GM23338 (cell line): ENCODE measurements around the gene AUH. TPM values are rescaled to one million over a fixed set of nuclear protein-coding genes. Genes with fewer than 3 reads are reported as not detected.

ENCODE experiments used
- ATAC-seq: fragments of 200-7000 bp; cut with Tn5 transposase; 3 replicates; pipeline ENCODE4 v1.9.1; 2020
- DNase-seq: peaks from one replicate; pipeline ENCODE4 v3.0.0-alpha.2; 2015; ENCODE audit warnings: low spot score
- H2AFZ ChIP-seq: fragments of 200-600 bp; sonication (generic); 2 replicates; pipeline ENCODE4 v1.8.0; 2016; ENCODE audit warnings: antibody characterized with exemption, mild to moderate bottlenecking, moderate library complexity
- H3F3A ChIP-seq: fragments of 200-600 bp; sonication (generic); replicated peaks from 2 replicates; pipeline ENCODE4 v1.8.0; 2017; ENCODE audit warnings: antibody characterized with exemption, mixed run types, low read depth
- H3K27ac ChIP-seq: fragments of 200-600 bp; sonication (generic); 2 replicates; pipeline ENCODE4 v1.6.1; 2016; ENCODE audit warnings: low read depth
- H3K27me3 ChIP-seq: fragments of 200-600 bp; sonication (generic); 2 replicates; pipeline ENCODE4 v1.8.0; 2016; ENCODE audit warnings: mild to moderate bottlenecking, mixed run types, moderate library complexity; ENCODE audit not compliant: insufficient read depth
- H3K36me3 ChIP-seq: fragments of 200-600 bp; sonication (generic); 2 replicates; pipeline ENCODE4 v1.8.0; 2016; ENCODE audit warnings: mild to moderate bottlenecking; ENCODE audit not compliant: insufficient read depth
- H3K4me1 ChIP-seq: fragments of 200-600 bp; sonication (generic); 2 replicates; pipeline ENCODE4 v1.8.0; 2016; ENCODE audit warnings: mild to moderate bottlenecking, moderate library complexity; ENCODE audit not compliant: insufficient read depth
- H3K4me2 ChIP-seq: fragments of 200-600 bp; sonication (generic); 2 replicates; pipeline ENCODE4 v1.7.1; 2017; ENCODE audit warnings: mixed run types
- H3K4me3 ChIP-seq: fragments of 200-600 bp; sonication (generic); 2 replicates; pipeline ENCODE4 v1.6.1; 2016; ENCODE audit warnings: mixed run types
- H3K79me2 ChIP-seq: fragments of 200-600 bp; sonication (generic); replicated peaks from 2 replicates; pipeline ENCODE4 v1.8.0; 2017; ENCODE audit warnings: mild to moderate bottlenecking; ENCODE audit not compliant: insufficient read depth
- H3K9me2 ChIP-seq: fragments of 200-600 bp; sonication (generic); 2 replicates; pipeline ENCODE4 v1.8.0; 2017; ENCODE audit not compliant: insufficient read depth
- H4K20me1 ChIP-seq: fragments of 200-600 bp; sonication (generic); replicated peaks from 2 replicates; pipeline ENCODE4 v1.8.0; 2017; ENCODE audit warnings: mild to moderate bottlenecking; ENCODE audit not compliant: insufficient read depth
- H3K27ac Mint-ChIP-seq: 2 replicates; pipeline ENCODE4 v1.8.0; 2020; ENCODE audit warnings: inconsistent platforms, mild to moderate bottlenecking, moderate library complexity, mixed read lengths
- H3K27me3 Mint-ChIP-seq: 3 replicates; pipeline ENCODE4 v1.8.0; 2022; ENCODE audit warnings: low read depth, mild to moderate bottlenecking, moderate library complexity, mixed read lengths, inconsistent platforms; ENCODE audit not compliant: insufficient read depth, poor library complexity
- H3K36me3 Mint-ChIP-seq: 3 replicates; pipeline ENCODE4 v1.8.0; 2021; ENCODE audit warnings: low read depth, mild to moderate bottlenecking, inconsistent platforms, moderate library complexity, mixed read lengths
- H3K4me1 Mint-ChIP-seq: 3 replicates; pipeline ENCODE4 v1.8.0; 2020; ENCODE audit warnings: mild to moderate bottlenecking, inconsistent platforms, mixed read lengths
- H3K4me3 Mint-ChIP-seq: 3 replicates; pipeline ENCODE4 v1.8.0; 2021; ENCODE audit warnings: moderate library complexity, mild to moderate bottlenecking, inconsistent platforms, mixed read lengths
- H3K9me3 Mint-ChIP-seq: 3 replicates; pipeline ENCODE4 v1.8.0; 2020; ENCODE audit warnings: moderate library complexity, mild to moderate bottlenecking, inconsistent platforms, mixed read lengths
- EZH2 ChIP-seq: fragments of 200-600 bp; sonication (generic); IDR thresholded peaks from one replicate; pipeline ENCODE4 v1.8.0; 2017; ENCODE audit warnings: antibody characterized with exemption, mild to moderate bottlenecking, low read depth; ENCODE audit not compliant: unreplicated experiment
- EZH2phosphoT487 ChIP-seq: fragments of 200-600 bp; sonication (generic); IDR thresholded peaks from one replicate; pipeline ENCODE4 v1.8.1; 2018; ENCODE audit warnings: antibody characterized with exemption; ENCODE audit not compliant: unreplicated experiment
- JUNB ChIP-seq: IDR thresholded peaks from one replicate; pipeline ENCODE4 v1.6.1; 2016; ENCODE audit warnings: antibody characterized with exemption; ENCODE audit not compliant: unreplicated experiment
- NANOG ChIP-seq: IDR thresholded peaks from 2 replicates; pipeline ENCODE4 v1.6.1; 2016; ENCODE audit warnings: antibody characterized with exemption, borderline replicate concordance
- STAT1 ChIP-seq: IDR thresholded peaks from one replicate; pipeline ENCODE4 v1.6.1; 2016; ENCODE audit warnings: antibody characterized with exemption; ENCODE audit not compliant: unreplicated experiment
- polyA plus RNA-seq: library from polyadenylated mRNA; unstranded; fragments of >200 nt; fragmentation: Nextera tagmentation; extraction: Ambion mirVana; gene quantifications from 2 replicates; pipeline ENCODE4 v1.2.1, GENCODE V29; 2016
- total RNA-seq: library from RNA; depleted of rRNA; stranded (reverse); fragments of >200 nt; shearing (Covaris generic); gene quantifications from 2 replicates; pipeline ENCODE4 v1.2.3, GENCODE V29; 2014
- TF ChIP-seq, protein P1 (sequence below): IDR thresholded peaks from 2 replicates; pipeline ENCODE4 v1.6.1; 2016; ENCODE audit warnings: antibody characterized with exemption
- TF ChIP-seq, protein P2 (sequence below): IDR thresholded peaks from one replicate; pipeline ENCODE4 v1.6.1; 2018; ENCODE audit warnings: antibody characterized with exemption; ENCODE audit not compliant: unreplicated experiment
- TF ChIP-seq, protein P3 (sequence below): fragments of 250-450 bp; sonication (Bioruptor Pico); IDR thresholded peaks from 2 replicates; pipeline ENCODE4 v1.5.0; 2020; ENCODE audit warnings: mild to moderate bottlenecking, moderate library complexity

The AUH gene
- total and polyA plus RNA-seq, 2 experiments from 2014 or later = 28.8 to 34.2 TPM

DNA sequence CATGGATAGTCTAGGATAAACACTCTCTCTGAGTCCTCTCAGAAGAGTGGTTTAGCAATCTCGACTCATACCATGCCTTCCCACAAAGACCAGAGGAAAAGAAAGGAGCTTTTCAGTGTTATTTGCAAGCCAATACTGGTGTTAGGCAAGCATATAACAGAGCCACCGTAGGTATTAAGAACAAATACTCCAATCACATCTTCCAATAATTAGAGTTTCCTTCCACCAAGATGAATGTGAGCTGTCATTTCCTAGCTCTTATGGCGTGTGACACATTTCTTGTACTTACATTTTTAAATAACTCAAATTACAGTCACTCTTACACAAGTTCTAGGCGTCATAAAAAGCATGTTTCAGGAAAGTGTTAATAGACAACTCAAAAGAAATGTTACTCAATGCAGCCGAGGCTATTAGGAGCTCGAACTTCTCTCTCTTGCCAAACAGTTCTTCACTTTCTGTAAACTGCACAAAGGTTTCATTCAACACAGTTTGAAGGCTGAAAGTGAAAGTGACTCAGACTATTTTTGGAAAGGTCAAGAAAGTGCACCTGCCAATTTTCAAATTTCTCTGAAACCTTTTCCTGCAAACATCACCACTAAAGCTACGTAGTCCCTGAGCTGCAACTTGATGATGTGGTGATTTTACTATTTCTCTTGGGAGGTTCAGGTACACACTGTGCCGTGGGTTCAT, 153.8 kb downstream of the AUH start:
- peaks cover 6% of the 10 kb centered on the region for H3K27me3 Mint-ChIP-seq
- no peaks in the 10 kb centered on the region for H4K20me1 ChIP-seq
- no peaks in the 10 kb centered on the region for H3K9me3 Mint-ChIP-seq
- H3K4me1 ChIP-seq = no peaks in the 10 kb centered on the region; the same call in 1 of the 2 replicates
- H3K27me3 ChIP-seq = no peaks in the 10 kb centered on the region
- no peak overlapping the region for H3K27ac ChIP-seq
- H3K79me2 ChIP-seq = no peaks in the 10 kb centered on the region
- H3K4me3 Mint-ChIP-seq = no peak overlapping the region
- H2AFZ ChIP-seq = no peak overlapping the region
- no peaks in the 10 kb centered on the region for H3F3A ChIP-seq
- H3K36me3 ChIP-seq = no peaks in the 10 kb centered on the region
- no peaks in the 10 kb centered on the region; the same call in 2 of the 3 replicates for H3K36me3 Mint-ChIP-seq
- no peak overlapping the region for H3K4me2 ChIP-seq
- DNase-seq (no peak), ATAC-seq (no peak)
- TF ChIP-seq STAT1 (no peak), EZH2phosphoT487 (no peak), JUNB (no peak), EZH2 (no peak), NANOG (no peak)
- TF ChIP-seq, protein P1, sequence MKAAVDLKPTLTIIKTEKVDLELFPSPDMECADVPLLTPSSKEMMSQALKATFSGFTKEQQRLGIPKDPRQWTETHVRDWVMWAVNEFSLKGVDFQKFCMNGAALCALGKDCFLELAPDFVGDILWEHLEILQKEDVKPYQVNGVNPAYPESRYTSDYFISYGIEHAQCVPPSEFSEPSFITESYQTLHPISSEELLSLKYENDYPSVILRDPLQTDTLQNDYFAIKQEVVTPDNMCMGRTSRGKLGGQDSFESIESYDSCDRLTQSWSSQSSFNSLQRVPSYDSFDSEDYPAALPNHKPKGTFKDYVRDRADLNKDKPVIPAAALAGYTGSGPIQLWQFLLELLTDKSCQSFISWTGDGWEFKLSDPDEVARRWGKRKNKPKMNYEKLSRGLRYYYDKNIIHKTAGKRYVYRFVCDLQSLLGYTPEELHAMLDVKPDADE = no peak
- TF ChIP-seq, protein P2, sequence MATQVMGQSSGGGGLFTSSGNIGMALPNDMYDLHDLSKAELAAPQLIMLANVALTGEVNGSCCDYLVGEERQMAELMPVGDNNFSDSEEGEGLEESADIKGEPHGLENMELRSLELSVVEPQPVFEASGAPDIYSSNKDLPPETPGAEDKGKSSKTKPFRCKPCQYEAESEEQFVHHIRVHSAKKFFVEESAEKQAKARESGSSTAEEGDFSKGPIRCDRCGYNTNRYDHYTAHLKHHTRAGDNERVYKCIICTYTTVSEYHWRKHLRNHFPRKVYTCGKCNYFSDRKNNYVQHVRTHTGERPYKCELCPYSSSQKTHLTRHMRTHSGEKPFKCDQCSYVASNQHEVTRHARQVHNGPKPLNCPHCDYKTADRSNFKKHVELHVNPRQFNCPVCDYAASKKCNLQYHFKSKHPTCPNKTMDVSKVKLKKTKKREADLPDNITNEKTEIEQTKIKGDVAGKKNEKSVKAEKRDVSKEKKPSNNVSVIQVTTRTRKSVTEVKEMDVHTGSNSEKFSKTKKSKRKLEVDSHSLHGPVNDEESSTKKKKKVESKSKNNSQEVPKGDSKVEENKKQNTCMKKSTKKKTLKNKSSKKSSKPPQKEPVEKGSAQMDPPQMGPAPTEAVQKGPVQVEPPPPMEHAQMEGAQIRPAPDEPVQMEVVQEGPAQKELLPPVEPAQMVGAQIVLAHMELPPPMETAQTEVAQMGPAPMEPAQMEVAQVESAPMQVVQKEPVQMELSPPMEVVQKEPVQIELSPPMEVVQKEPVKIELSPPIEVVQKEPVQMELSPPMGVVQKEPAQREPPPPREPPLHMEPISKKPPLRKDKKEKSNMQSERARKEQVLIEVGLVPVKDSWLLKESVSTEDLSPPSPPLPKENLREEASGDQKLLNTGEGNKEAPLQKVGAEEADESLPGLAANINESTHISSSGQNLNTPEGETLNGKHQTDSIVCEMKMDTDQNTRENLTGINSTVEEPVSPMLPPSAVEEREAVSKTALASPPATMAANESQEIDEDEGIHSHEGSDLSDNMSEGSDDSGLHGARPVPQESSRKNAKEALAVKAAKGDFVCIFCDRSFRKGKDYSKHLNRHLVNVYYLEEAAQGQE = no peak
- TF ChIP-seq, protein P3, sequence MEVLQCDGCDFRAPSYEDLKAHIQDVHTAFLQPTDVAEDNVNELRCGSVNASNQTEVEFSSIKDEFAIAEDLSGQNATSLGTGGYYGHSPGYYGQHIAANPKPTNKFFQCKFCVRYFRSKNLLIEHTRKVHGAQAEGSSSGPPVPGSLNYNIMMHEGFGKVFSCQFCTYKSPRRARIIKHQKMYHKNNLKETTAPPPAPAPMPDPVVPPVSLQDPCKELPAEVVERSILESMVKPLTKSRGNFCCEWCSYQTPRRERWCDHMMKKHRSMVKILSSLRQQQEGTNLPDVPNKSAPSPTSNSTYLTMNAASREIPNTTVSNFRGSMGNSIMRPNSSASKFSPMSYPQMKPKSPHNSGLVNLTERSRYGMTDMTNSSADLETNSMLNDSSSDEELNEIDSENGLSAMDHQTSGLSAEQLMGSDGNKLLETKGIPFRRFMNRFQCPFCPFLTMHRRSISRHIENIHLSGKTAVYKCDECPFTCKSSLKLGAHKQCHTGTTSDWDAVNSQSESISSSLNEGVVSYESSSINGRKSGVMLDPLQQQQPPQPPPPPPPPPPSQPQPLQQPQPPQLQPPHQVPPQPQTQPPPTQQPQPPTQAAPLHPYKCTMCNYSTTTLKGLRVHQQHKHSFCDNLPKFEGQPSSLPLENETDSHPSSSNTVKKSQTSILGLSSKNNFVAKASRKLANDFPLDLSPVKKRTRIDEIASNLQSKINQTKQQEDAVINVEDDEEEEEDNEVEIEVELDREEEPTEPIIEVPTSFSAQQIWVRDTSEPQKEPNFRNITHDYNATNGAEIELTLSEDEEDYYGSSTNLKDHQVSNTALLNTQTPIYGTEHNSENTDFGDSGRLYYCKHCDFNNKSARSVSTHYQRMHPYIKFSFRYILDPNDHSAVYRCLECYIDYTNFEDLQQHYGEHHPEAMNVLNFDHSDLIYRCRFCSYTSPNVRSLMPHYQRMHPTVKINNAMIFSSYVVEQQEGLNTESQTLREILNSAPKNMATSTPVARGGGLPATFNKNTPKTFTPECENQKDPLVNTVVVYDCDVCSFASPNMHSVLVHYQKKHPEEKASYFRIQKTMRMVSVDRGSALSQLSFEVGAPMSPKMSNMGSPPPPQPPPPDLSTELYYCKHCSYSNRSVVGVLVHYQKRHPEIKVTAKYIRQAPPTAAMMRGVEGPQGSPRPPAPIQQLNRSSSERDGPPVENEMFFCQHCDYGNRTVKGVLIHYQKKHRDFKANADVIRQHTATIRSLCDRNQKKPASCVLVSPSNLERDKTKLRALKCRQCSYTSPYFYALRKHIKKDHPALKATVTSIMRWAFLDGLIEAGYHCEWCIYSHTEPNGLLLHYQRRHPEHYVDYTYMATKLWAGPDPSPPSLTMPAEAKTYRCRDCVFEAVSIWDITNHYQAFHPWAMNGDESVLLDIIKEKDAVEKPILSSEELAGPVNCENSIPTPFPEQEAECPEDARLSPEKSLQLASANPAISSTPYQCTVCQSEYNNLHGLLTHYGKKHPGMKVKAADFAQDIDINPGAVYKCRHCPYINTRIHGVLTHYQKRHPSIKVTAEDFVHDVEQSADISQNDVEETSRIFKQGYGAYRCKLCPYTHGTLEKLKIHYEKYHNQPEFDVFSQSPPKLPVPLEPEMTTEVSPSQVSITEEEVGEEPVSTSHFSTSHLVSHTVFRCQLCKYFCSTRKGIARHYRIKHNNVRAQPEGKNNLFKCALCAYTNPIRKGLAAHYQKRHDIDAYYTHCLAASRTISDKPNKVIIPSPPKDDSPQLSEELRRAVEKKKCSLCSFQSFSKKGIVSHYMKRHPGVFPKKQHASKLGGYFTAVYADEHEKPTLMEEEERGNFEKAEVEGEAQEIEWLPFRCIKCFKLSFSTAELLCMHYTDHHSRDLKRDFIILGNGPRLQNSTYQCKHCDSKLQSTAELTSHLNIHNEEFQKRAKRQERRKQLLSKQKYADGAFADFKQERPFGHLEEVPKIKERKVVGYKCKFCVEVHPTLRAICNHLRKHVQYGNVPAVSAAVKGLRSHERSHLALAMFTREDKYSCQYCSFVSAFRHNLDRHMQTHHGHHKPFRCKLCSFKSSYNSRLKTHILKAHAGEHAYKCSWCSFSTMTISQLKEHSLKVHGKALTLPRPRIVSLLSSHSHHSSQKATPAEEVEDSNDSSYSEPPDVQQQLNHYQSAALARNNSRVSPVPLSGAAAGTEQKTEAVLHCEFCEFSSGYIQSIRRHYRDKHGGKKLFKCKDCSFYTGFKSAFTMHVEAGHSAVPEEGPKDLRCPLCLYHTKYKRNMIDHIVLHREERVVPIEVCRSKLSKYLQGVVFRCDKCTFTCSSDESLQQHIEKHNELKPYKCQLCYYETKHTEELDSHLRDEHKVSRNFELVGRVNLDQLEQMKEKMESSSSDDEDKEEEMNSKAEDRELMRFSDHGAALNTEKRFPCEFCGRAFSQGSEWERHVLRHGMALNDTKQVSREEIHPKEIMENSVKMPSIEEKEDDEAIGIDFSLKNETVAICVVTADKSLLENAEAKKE = no peak
- no peaks in the 10 kb centered on the region for H3K9me2 ChIP-seq
- H3K4me1 Mint-ChIP-seq = peaks cover 4% of the 10 kb centered on the region; the same call in 1 of the 3 replicates
- H3K4me3 ChIP-seq = no peak overlapping the region
- no peak overlapping the region for H3K27ac Mint-ChIP-seq
